ENCODE data around the gene LAMA2.

DNA sequence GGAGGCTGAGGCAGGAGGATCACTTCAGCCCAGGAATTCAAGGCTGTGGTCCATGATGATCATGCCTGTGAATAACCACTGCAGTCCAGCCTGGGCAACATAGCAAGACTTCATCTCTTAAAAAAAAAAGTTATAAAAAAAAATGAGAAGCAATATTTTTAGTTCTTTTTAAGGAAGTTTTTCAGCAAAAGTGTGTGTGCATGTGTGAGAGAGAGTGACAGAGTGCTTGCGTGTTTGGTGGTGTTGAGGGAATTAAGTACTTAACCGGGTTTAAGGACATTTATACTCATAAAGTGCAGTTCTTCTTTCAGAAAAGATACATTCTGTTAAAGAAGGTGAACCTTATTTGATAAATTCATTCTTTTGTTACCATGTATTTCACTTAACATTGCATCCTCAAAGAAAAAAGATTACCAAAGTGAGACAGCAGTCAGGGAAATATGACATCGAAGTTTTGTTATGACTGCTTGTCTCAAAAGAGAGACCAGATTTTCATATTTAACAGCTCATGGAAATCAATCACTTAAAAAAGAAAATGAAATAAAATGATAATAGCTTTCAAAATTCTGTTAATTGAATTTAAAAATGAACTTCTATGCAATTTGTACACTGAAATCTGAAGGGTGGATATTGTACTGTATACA is 572.3 kb downstream of the LAMA2 start:
- TF ChIP-seq EZH2 (IDR thresholded peaks at IDR 0.05) (no peak), POLR2AphosphoS5 (IDR thresholded peaks at IDR 0.05; ENCODE audit: borderline replicate concordance, low read depth, low read length) (no peak)

All from SK-N-MC (cell line).